HepG2 (cell line): Measurements from ENCODE around the gene CLEC16A.

Experiments used
- ATF1 ChIP-seq: IDR thresholded peaks from 2 replicates; pipeline ENCODE4 v1.6.1; 2016; ENCODE audit warnings: mild to moderate bottlenecking, control low read depth
- BRCA1 ChIP-seq: sonication (generic); formaldehyde crosslinking; IDR thresholded peaks from 2 replicates; pipeline ENCODE4 v1.4.0; 2020; ENCODE audit warnings: missing genetic modification reagents
- CAMTA2 ChIP-seq: sonication (generic); formaldehyde crosslinking; IDR thresholded peaks from 2 replicates; pipeline ENCODE4 v1.4.0; 2020; ENCODE audit warnings: mild to moderate bottlenecking, missing genetic modification reagents, borderline replicate concordance
- ELF1 ChIP-seq: sonication (generic); formaldehyde crosslinking; IDR thresholded peaks from 2 replicates; pipeline ENCODE4 v1.4.0; 2020; ENCODE audit warnings: missing genetic modification reagents
- EP300 ChIP-seq, 3 experiments: sonication (generic) in 1 of 3; formaldehyde crosslinking in 1 of 3; IDR thresholded peaks; 2 replicates each; pipeline versions ENCODE4 v1.5.1 to v1.6.1; 2011 to 2020; ENCODE audit warnings: low read depth in 2 of 3, low read length in 2 of 3, borderline replicate concordance in 1 of 3, improper control_type of control experiment in 1 of 3, mild to moderate bottlenecking in 1 of 3, missing genetic modification reagents in 1 of 3, moderate library complexity in 1 of 3
- ESRRA ChIP-seq: sonication (generic); formaldehyde crosslinking; IDR thresholded peaks from 2 replicates; pipeline ENCODE4 v1.5.1; 2020; ENCODE audit warnings: mild to moderate bottlenecking, low read depth, missing genetic modification reagents
- JUND ChIP-seq: sonication (generic); formaldehyde crosslinking; IDR thresholded peaks from 2 replicates; pipeline ENCODE4 v1.8.0; 2022; ENCODE audit warnings: mild to moderate bottlenecking, missing genetic modification reagents
- ZSCAN5A ChIP-seq: sonication (generic); formaldehyde crosslinking; IDR thresholded peaks from 2 replicates; pipeline ENCODE4 v1.8.0; 2022; ENCODE audit warnings: mild to moderate bottlenecking, missing genetic modification reagents, borderline replicate concordance
- TF ChIP-seq, protein P1 (sequence below): sonication (generic); formaldehyde crosslinking; IDR thresholded peaks from 2 replicates; pipeline ENCODE4 v1.4.0; 2020; ENCODE audit warnings: missing genetic modification reagents
- TF ChIP-seq, protein P2 (sequence below): sonication (generic); formaldehyde crosslinking; conservative IDR thresholded peaks from 2 replicates; pipeline ENCODE4 v1.5.0; 2020; ENCODE audit warnings: missing genetic modification reagents

DNA sequence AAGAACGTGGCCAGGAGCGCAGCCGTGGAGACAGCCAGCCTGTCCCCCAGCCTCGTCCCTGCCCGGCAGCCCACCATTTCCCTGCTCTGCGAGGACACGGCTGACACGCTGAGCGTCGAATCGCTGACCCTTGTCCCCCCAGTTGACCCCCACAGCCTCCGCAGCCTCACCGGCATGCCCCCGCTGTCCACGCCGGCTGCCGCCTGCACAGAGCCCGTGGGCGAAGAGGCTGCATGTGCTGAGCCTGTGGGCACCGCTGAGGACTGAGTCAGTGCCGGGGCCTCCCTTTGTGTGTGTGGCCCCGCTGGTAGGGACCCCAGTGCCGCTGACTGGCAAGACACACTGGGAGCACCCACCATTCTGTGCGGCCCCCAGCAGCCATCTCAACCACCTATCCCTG is 234.1 kb downstream of the CLEC16A start:
- TF ChIP-seq, protein P1, sequence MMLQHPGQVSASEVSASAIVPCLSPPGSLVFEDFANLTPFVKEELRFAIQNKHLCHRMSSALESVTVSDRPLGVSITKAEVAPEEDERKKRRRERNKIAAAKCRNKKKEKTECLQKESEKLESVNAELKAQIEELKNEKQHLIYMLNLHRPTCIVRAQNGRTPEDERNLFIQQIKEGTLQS: no peak
- TF ChIP-seq ATF1 (CRISPR knock-in tag): no peak
- TF ChIP-seq ELF1: no peak
- TF ChIP-seq, protein P2, sequence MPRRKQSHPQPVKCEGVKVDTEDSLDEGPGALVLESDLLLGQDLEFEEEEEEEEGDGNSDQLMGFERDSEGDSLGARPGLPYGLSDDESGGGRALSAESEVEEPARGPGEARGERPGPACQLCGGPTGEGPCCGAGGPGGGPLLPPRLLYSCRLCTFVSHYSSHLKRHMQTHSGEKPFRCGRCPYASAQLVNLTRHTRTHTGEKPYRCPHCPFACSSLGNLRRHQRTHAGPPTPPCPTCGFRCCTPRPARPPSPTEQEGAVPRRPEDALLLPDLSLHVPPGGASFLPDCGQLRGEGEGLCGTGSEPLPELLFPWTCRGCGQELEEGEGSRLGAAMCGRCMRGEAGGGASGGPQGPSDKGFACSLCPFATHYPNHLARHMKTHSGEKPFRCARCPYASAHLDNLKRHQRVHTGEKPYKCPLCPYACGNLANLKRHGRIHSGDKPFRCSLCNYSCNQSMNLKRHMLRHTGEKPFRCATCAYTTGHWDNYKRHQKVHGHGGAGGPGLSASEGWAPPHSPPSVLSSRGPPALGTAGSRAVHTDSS: no peak
- TF ChIP-seq ZSCAN5A (CRISPR knock-in tag): no peak
- no peak for TF ChIP-seq ESRRA (CRISPR knock-in tag)
- TF ChIP-seq BRCA1 (CRISPR knock-in tag): no peak
- TF ChIP-seq JUND (CRISPR knock-in tag): no peak
- TF ChIP-seq EP300 (IDR thresholded peaks at IDR 0.05; ENCODE audit: low read depth in 2 of 2, low read length in 2 of 2): no peak
- no peak for TF ChIP-seq EP300 (CRISPR knock-in tag; IDR thresholded peaks at IDR 0.05; ENCODE audit: borderline replicate concordance)
- no peak for TF ChIP-seq CAMTA2 (CRISPR knock-in tag)
